GM12873 (cell line): Measurements from ENCODE around the gene PTX3.

Experiments
- CTCF ChIP-seq: IDR thresholded peaks from 2 replicates; pipeline ENCODE4 v1.5.1; 2012; ENCODE audit warnings: low read depth, mild to moderate bottlenecking, moderate library complexity, low read length, control low read depth; ENCODE audit not compliant: insufficient read depth; ENCODE audit errors: missing control alignments

The PTX3 gene

GRCh38 chr3:157460253-157460652, 23.6 kb downstream of the PTX3 start:
- no peak for TF ChIP-seq CTCF

- no peak for TF ChIP-seq CTCF
Observed at GRCh38 chr3:157463816-157464215, 27.2 kb downstream of the PTX3 start.

GRCh38 chr3:157464321-157464720, 27.7 kb downstream of the PTX3 start:
- TF ChIP-seq CTCF: no peak

- TF ChIP-seq CTCF: no peak
Observed at GRCh38 chr3:157465741-157466140, 29.1 kb downstream of the PTX3 start.

- TF ChIP-seq CTCF: no peak
Observed at GRCh38 chr3:157467200-157467599, 30.6 kb downstream of the PTX3 start.

- no peak for TF ChIP-seq CTCF
Observed at GRCh38 chr3:157469561-157470294, 33.1 kb downstream of the PTX3 start.

GRCh38 chr3:157471064-157471463, 34.4 kb downstream of the PTX3 start:
- TF ChIP-seq CTCF: no peak
